ENCODE data around the gene KIF25.

The KIF25 gene

GRCh38 chr6:168052291-168052891 lies 54.9 kb downstream of the KIF25 start:
- no peak for DNase-seq

- DNase-seq = no peak
Measured at GRCh38 chr6:168053086-168053956, 55.9 kb downstream of the KIF25 start.

- no peak for DNase-seq
Measured at GRCh38 chr6:168053957-168054471, 56.5 kb downstream of the KIF25 start.

DNA sequence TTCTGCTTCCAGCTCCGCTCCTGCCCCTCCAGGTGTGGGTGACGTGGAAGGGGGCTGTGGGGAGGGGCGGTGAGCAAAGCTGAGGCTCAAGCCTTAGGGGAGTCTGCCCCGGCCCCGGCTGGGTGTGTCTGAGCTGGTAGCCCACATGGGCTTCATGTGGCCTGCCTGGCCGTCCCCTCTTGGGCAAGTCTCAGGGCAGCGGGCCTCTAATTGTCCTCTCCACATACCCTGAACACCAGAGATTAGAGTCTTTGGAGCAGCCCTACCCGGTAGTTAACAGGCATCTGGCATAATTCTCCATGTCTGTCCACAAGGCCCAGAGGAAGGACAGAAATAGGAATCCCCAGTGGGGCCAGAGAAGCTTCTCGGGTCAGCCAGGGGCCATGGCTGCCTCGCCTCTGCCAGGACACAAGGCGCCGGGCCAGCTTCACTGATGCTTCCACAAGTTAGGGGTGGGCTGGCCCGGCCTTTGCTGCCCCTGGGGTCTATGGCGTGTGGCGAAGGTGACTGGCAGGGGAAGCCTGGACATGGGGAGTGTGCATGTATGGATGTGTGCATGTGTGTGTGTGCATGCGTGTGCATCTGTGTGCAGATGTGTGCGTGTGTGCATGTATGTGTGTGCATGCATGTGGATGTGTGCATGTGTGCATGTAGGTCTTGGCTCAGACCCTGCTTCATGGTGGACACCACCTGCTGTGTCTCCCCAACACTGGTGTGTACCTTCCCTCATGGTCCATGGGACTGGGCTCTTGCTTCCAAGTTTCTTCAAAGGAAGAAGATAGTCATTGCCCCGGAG lies 57.5 kb downstream of the KIF25 start:
- no peak for DNase-seq

GRCh38 chr6:168055696-168056489 lies 58.4 kb downstream of the KIF25 start:
- DNase-seq = no peak

GRCh38 chr6:168056892-168057527 lies 59.5 kb downstream of the KIF25 start:
- no peak for DNase-seq

- DNase-seq = no peak
Measured at GRCh38 chr6:168057836-168058235, 60.4 kb downstream of the KIF25 start.

- DNase-seq = no peak
Measured at GRCh38 chr6:168058691-168059551, 61.5 kb downstream of the KIF25 start.

GRCh38 chr6:168060521-168060931 lies 63.1 kb downstream of the KIF25 start:
- DNase-seq = peak; percentile 86

- no peak for DNase-seq
Measured at GRCh38 chr6:168061269-168062210, 64.1 kb downstream of the KIF25 start.

GRCh38 chr6:168062346-168063289 lies 65.1 kb downstream of the KIF25 start:
- no peak for DNase-seq

- no peak for DNase-seq
Measured at GRCh38 chr6:168063431-168063830, 66.0 kb downstream of the KIF25 start.

DNA sequence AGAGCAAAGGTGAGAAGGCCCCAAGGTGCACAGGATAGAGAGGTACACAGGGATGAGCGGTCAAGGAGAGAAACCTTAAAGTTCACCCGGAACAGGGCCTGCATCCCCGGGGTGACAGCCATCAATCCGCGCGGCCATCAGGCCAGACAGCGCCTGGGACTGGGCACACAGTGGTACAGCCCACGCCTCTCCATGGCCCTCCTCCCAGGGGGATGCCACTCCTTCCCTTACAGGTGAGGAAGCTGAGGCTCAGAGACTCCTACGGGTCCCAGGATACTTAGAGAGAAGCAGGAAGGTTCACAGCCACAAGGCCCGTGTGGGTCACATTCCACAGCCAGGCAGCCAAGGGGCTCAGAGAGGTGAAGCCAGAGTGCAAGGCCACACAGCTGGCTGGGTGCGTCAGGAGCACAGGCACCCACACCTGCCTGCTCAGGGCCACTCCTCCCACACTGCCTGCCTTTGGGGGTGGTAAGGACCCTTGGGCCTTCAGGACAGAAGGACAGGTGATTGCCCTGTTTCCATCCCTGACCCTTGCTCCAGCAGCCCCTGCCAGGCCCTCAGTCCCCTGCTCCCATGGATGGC lies 66.8 kb downstream of the KIF25 start:
- no peak for DNase-seq

DNA sequence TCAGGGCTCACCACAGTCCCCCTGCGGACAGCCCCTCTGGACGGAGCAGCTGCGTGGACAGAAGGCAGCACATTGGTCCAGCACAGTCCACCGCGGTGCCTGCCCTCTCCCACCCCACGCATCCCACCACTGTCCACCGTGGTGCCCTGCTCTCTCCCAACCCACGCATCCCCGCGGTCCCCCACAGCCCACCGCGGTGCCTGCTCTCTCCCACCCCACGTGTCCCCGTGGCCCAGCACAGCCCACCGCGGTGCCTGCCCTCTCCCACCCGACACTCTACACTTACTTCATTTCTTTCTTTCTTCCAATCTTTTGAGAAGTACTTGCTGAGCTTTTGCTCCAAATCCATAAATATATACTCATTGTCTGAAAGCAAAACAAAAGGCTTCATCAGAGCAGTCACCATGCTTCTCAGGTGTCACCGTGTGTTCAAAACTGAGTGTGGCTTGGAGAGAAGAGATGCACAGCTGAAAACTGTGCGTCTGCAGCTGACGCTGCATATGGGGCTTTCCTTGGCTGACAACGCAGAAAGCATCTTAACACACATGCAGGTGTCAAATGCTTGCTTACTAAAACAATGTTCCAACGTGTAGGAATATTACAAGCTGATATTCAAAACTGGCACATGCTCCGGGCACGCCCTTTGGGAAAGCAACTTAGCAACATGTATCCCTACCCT lies 69.7 kb downstream of the KIF25 start:
- no peak for DNase-seq

DNA sequence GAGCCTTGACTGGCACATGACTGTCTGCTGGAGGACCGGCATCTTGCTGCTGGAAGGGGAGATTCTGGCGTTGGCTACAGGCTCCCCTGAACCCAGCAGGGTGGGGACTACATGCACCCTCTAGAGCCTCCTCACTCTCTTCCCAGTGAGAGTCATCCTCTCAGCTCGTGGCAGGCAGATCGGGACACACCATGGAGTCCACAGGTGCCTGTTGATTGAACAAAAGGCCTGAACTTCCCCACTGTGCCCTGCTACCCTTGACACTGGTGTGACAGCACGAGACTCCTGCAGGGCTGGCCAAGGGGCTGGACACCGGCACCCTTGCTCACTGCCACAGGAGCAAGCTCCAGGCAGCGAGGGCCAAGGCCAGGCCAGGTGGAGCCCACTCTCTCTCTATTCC lies 73.3 kb downstream of the KIF25 start:
- DNase-seq = no peak

- peak; percentile 70 for DNase-seq
Measured at GRCh38 chr6:168071620-168072019, 74.1 kb downstream of the KIF25 start.

- DNase-seq = no peak
Measured at GRCh38 chr6:168072261-168072660, 74.8 kb downstream of the KIF25 start.

- DNase-seq = no peak
Measured at GRCh38 chr6:168072730-168073129, 75.3 kb downstream of the KIF25 start.

Data from islet precursor cell (in vitro differentiated cells).